GM06990 (cell line): ENCODE measurements around the gene PNPLA3.
"Not testable (repeated sequence)": the region's sequence is repeated elsewhere in the genome, so short reads cannot be mapped to it uniquely, and the experiment has no call there.

Experiments
- DNase-seq: peaks from one replicate; pipeline ENCODE4 v3.0.0-alpha.2; 2011; ENCODE audit not compliant: insufficient read length; ENCODE audit errors: extremely low read depth
- H3K27me3 ChIP-seq: replicated peaks from 2 replicates; pipeline ENCODE4 v1.6.0; 2011; ENCODE audit warnings: low read length; ENCODE audit not compliant: control insufficient read depth, insufficient read depth
- H3K36me3 ChIP-seq: 2 replicates; pipeline ENCODE4 v1.5.1; 2011; ENCODE audit warnings: low read length; ENCODE audit not compliant: control insufficient read depth, insufficient read depth
- H3K4me3 ChIP-seq: replicated peaks from 2 replicates; pipeline ENCODE4 v1.5.1; 2011; ENCODE audit warnings: low read depth, mild to moderate bottlenecking, control low read depth, low read length
- TF ChIP-seq, protein P1 (sequence below): IDR thresholded peaks from 2 replicates; pipeline ENCODE4 v1.5.1; 2011; ENCODE audit warnings: low read length, control low read depth, mild to moderate bottlenecking, inconsistent platforms; ENCODE audit not compliant: insufficient read depth, poor library complexity, severe bottlenecking

The PNPLA3 gene

GRCh38 chr22:43901976-43902643 lies 21.5 kb upstream of the PNPLA3 start:
- DNase-seq, result no peak
- peaks cover 2% of the 10 kb centered on the region for H3K27me3 ChIP-seq
- H3K4me3 ChIP-seq, result no peak overlapping the region
- TF ChIP-seq, protein P1, sequence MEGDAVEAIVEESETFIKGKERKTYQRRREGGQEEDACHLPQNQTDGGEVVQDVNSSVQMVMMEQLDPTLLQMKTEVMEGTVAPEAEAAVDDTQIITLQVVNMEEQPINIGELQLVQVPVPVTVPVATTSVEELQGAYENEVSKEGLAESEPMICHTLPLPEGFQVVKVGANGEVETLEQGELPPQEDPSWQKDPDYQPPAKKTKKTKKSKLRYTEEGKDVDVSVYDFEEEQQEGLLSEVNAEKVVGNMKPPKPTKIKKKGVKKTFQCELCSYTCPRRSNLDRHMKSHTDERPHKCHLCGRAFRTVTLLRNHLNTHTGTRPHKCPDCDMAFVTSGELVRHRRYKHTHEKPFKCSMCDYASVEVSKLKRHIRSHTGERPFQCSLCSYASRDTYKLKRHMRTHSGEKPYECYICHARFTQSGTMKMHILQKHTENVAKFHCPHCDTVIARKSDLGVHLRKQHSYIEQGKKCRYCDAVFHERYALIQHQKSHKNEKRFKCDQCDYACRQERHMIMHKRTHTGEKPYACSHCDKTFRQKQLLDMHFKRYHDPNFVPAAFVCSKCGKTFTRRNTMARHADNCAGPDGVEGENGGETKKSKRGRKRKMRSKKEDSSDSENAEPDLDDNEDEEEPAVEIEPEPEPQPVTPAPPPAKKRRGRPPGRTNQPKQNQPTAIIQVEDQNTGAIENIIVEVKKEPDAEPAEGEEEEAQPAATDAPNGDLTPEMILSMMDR, result no peak
- H3K36me3 ChIP-seq, result no peaks in the 10 kb centered on the region

- H3K27me3 ChIP-seq, DNase-seq, H3K36me3 ChIP-seq, H3K4me3 ChIP-seq: not testable (repeated sequence)
Observed at GRCh38 chr22:43903033-43903432, 20.6 kb upstream of the PNPLA3 start.

GRCh38 chr22:43904412-43904811 lies 19.2 kb upstream of the PNPLA3 start:
- not testable (repeated sequence) for H3K27me3 ChIP-seq, H3K36me3 ChIP-seq, DNase-seq, H3K4me3 ChIP-seq
- TF ChIP-seq, protein P1, result peak; percentile 19

- DNase-seq, result no peak
- TF ChIP-seq, protein P1, result no peak
- Histone ChIP-seq H3K4me3 (no peak overlapping the region), H3K36me3 (no peaks in the 10 kb centered on the region), H3K27me3 (peaks cover 2% of the 10 kb centered on the region)
Observed at GRCh38 chr22:43905681-43906080, 17.9 kb upstream of the PNPLA3 start.

GRCh38 chr22:43909708-43910107 lies 13.9 kb upstream of the PNPLA3 start:
- TF ChIP-seq, protein P1, result no peak
- no peaks in the 10 kb centered on the region for H3K36me3 ChIP-seq
- H3K27me3 ChIP-seq, result peaks cover 2% of the 10 kb centered on the region
- DNase-seq, result no peak
- H3K4me3 ChIP-seq, result no peak overlapping the region

GRCh38 chr22:43910178-43910695 lies 13.4 kb upstream of the PNPLA3 start:
- TF ChIP-seq, protein P1, result no peak
- no peaks in the 10 kb centered on the region for H3K36me3 ChIP-seq
- H3K4me3 ChIP-seq, result no peak overlapping the region
- peaks cover 2% of the 10 kb centered on the region for H3K27me3 ChIP-seq
- no peak for DNase-seq
